Lower leg skin (tissue), 3 donors: ENCODE measurements around the gene MRPL32.

ENCODE experiments used
- POLR2A ChIP-seq, 2 donors: fragments of 450-650 bp; IDR thresholded peaks; one replicate each; pipeline ENCODE4 v1.6.1; 2016 to 2017; ENCODE audit warnings: antibody characterized with exemption in 2 of 2, mild to moderate bottlenecking in 1 of 2, moderate library complexity in 1 of 2
- TF ChIP-seq, protein P1 (sequence below), 3 donors: fragments of 450-650 bp; IDR thresholded peaks; one replicate each; pipeline ENCODE4 v1.5.1; 2016; ENCODE audit warnings: antibody characterized with exemption in 3 of 3, mild to moderate bottlenecking in 3 of 3, moderate library complexity in 2 of 3

DNA sequence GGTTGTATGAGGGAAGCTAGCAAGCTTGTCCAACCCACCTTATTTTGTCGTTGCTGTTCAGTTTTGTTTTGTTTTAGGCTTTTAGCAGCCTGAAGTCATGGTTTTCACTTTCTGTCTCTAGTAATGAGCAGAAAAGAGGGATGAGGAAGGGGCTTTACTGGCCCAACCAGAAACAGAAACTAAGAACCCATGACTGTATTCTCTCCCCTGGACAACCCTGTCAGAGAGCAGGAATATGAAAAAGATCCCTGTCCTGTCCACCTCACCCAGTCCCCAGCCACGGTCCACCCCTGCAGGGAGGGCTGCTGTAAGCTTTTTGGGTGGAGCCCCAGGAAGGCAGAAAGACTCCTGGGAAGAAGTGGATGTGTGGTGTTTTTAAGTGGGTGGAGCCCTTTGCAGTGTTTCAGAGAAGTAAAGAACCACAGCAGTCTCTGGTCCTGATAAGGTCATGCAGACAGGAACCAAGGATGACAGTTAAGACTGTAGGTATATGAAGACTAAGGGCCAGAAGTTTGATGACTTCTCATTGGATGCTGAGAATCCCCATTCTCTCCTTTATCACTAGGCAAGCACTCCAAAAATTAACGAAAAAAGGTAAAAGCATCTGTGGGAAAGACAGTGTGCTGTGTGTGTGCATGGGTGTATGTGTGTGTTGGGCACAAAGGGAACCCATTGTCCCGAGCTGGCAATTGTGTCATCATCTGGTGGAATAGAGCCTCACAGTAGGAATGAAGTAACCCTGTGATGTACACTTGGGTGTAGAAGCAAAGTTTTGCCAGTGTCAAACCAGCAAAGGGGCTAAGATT is 13.8 kb downstream of the MRPL32 start:
- TF ChIP-seq, protein P1, sequence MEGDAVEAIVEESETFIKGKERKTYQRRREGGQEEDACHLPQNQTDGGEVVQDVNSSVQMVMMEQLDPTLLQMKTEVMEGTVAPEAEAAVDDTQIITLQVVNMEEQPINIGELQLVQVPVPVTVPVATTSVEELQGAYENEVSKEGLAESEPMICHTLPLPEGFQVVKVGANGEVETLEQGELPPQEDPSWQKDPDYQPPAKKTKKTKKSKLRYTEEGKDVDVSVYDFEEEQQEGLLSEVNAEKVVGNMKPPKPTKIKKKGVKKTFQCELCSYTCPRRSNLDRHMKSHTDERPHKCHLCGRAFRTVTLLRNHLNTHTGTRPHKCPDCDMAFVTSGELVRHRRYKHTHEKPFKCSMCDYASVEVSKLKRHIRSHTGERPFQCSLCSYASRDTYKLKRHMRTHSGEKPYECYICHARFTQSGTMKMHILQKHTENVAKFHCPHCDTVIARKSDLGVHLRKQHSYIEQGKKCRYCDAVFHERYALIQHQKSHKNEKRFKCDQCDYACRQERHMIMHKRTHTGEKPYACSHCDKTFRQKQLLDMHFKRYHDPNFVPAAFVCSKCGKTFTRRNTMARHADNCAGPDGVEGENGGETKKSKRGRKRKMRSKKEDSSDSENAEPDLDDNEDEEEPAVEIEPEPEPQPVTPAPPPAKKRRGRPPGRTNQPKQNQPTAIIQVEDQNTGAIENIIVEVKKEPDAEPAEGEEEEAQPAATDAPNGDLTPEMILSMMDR (IDR thresholded peaks at IDR 0.05) = no peak
- no peak for TF ChIP-seq POLR2A (IDR thresholded peaks at IDR 0.05)
